Sigmoid colon (tissue), 3 donors: ENCODE results near the gene SLC35B1.

ENCODE experiments used
- CTCF ChIP-seq, 4 experiments: fragments of 450-650 bp in 3 of 4; fragments of 200-600 bp in 1 of 4; IDR thresholded peaks; one replicate each; pipeline ENCODE4 v1.5.1; 2016 to 2019; ENCODE audit warnings: antibody characterized with exemption in 4 of 4, mild to moderate bottlenecking in 3 of 4, moderate library complexity in 2 of 4
- POLR2A ChIP-seq, 2 donors: fragments of 450-650 bp; IDR thresholded peaks; one replicate each; pipeline ENCODE4 v1.6.1; 2016; ENCODE audit warnings: antibody characterized with exemption in 2 of 2, mild to moderate bottlenecking in 2 of 2, moderate library complexity in 2 of 2

GRCh38 chr17:49730785-49731434 is 23.1 kb upstream of the SLC35B1 start:
- TF ChIP-seq CTCF (IDR thresholded peaks at IDR 0.05), result no peak
- no peak for TF ChIP-seq POLR2A (IDR thresholded peaks at IDR 0.05)
